Measurements from ENCODE around the gene ZNF227.

DNA sequence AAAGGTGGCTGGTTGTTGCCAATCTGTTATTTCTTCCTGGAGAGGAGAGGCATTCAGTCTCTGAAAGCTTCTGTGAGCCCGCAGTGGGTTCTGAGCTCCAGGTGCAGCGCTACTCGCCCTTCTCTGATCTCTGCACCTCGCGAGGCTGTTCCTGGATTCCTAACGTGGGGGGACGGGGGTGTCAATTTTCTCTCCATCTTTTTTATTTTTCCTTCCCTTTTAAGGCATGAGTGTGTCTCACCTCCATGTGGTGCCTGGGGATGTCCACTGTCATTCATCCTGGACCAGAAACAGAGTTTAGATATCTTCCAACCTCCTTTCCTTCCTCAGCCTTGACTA is 48.0 kb downstream of the ZNF227 start:
- no peak for TF ChIP-seq CTCF (IDR thresholded peaks at IDR 0.05)
- TF ChIP-seq EP300 (IDR thresholded peaks at IDR 0.05): no peak
- TF ChIP-seq POLR2A (IDR thresholded peaks at IDR 0.05): no peak

All from suprapubic skin (tissue), 3 donors.